NT2/D1 (cell line): ENCODE data around the gene ZKSCAN4.

Experiments
- SUZ12 ChIP-seq: IDR thresholded peaks from 2 replicates; pipeline ENCODE4 v1.6.1; 2011; ENCODE audit not compliant: insufficient read length, insufficient read depth; ENCODE audit errors: extremely low read depth
- YY1 ChIP-seq: IDR thresholded peaks from 2 replicates; pipeline ENCODE4 v1.6.1; 2011; ENCODE audit not compliant: insufficient read length, insufficient read depth
- ZNF274 ChIP-seq: IDR thresholded peaks from 2 replicates; pipeline ENCODE4 v1.6.1; 2011; ENCODE audit warnings: mild to moderate bottlenecking, low read depth, low read length

GRCh38 chr6:28281288-28282064, 29.4 kb upstream of the ZKSCAN4 start, which contains the start of gene PGBD1:
- no peak for TF ChIP-seq SUZ12
- no peak for TF ChIP-seq ZNF274
- TF ChIP-seq YY1 = no peak
